Hypothalamus (tissue), 51 donors: ENCODE results near the gene ATG4D.
"Not testable (repeated sequence)": the region's sequence is repeated elsewhere in the genome, so short reads cannot be mapped to it uniquely, and the experiment has no call there.

Experiments used
- DNase-seq, 51 donors: peaks; one replicate each; lab custom pipeline; 2025; lab: John Stamatoyannopoulos, UW

Gene ATG4D

GRCh38 chr19:10518444-10519361, 25.0 kb upstream of the ATG4D start:
- peak in 18 of 51 donors; percentile 9 to 49 (median 22) for DNase-seq

GRCh38 chr19:10519421-10519820, 24.3 kb upstream of the ATG4D start:
- DNase-seq: no peak

- DNase-seq: no peak
These were observed 22.9 kb upstream of the ATG4D start for GRCh38 chr19:10520652-10521318.

- no peak for DNase-seq
These were observed 22.1 kb upstream of the ATG4D start for GRCh38 chr19:10521461-10522171.

- no peak for DNase-seq
These were observed 20.5 kb upstream of the ATG4D start for GRCh38 chr19:10523135-10523636.

- DNase-seq: no peak
These were observed 18.1 kb upstream of the ATG4D start for GRCh38 chr19:10525636-10526035.

- DNase-seq: not testable (repeated sequence)
These were observed 16.8 kb upstream of the ATG4D start for GRCh38 chr19:10526887-10527286.

GRCh38 chr19:10532457-10532856, 11.2 kb upstream of the ATG4D start:
- no peak for DNase-seq

GRCh38 chr19:10533646-10534386, 9.9 kb upstream of the ATG4D start:
- DNase-seq: no peak

GRCh38 chr19:10535613-10536012, 8.1 kb upstream of the ATG4D start:
- no peak for DNase-seq

GRCh38 chr19:10537668-10538067, 6.0 kb upstream of the ATG4D start:
- no peak for DNase-seq

GRCh38 chr19:10538204-10538983, 5.3 kb upstream of the ATG4D start:
- no peak for DNase-seq

GRCh38 chr19:10539016-10539415, 4.7 kb upstream of the ATG4D start:
- DNase-seq: not testable (repeated sequence)

- no peak for DNase-seq
These were observed 665 bp upstream of the ATG4D start for GRCh38 chr19:10543059-10543419.

- peak in 4 of 51 donors; percentile 5 to 46 (median 34) for DNase-seq
These were observed 593 bp downstream of the ATG4D start for GRCh38 chr19:10544242-10544752.

GRCh38 chr19:10544753-10545251, 1.1 kb downstream of the ATG4D start:
- no peak for DNase-seq

GRCh38 chr19:10546817-10547216, 3.1 kb downstream of the ATG4D start:
- no peak for DNase-seq

- no peak for DNase-seq
These were observed 5.1 kb downstream of the ATG4D start for GRCh38 chr19:10548746-10549276.

- no peak for DNase-seq
These were observed 6.0 kb downstream of the ATG4D start for GRCh38 chr19:10549733-10550132.
